Measurements from ENCODE around the gene CRIP2.

The CRIP2 gene

GRCh38 chr14:105483300-105484068, 8.9 kb downstream of the CRIP2 start:
- H3K4me2 ChIP-seq (ENCODE audit: low read length), result no peak overlapping the region
- no peaks in the 10 kb centered on the region for H3K79me2 ChIP-seq (ENCODE audit: control insufficient read depth, low read length)
- H4K20me1 ChIP-seq (ENCODE audit: control insufficient read depth, insufficient read depth, low read depth, low read length), result no peaks in the 10 kb centered on the region

GRCh38 chr14:105484069-105484996, 9.7 kb downstream of the CRIP2 start:
- no peak overlapping the region for H3K4me2 ChIP-seq (ENCODE audit: low read length)
- H3K4me3 ChIP-seq (ENCODE audit: low read length), result no peak overlapping the region
- no peaks in the 10 kb centered on the region for H3F3A ChIP-seq (ENCODE audit: control insufficient read depth, insufficient read depth)
- peaks cover 51% of the 10 kb centered on the region for H3K4me1 ChIP-seq (ENCODE audit: control insufficient read depth, low read length)
- peaks cover 50% of the 10 kb centered on the region for H3K27me3 ChIP-seq (ENCODE audit: control insufficient read depth, low read length)
- no peaks in the 10 kb centered on the region for H3K79me2 ChIP-seq (ENCODE audit: control insufficient read depth, low read length)
- no peaks in the 10 kb centered on the region for H3K9me3 ChIP-seq (ENCODE audit: control insufficient read depth, insufficient read depth, low read length)
- no peaks in the 10 kb centered on the region for H3K9me2 ChIP-seq (replicated peaks; ENCODE audit: control insufficient read depth, low read length)
- no peak for TF ChIP-seq EZH2phosphoT487 (IDR thresholded peaks at IDR 0.05; ENCODE audit: borderline replicate concordance, low read length)
- TF ChIP-seq CTCF (IDR thresholded peaks at IDR 0.05; ENCODE audit: low read depth, low read length, poor library complexity, severe bottlenecking), result no peak
- no peaks in the 10 kb centered on the region for H3K36me3 ChIP-seq (ENCODE audit: control insufficient read depth, low read length)
- H4K20me1 ChIP-seq (ENCODE audit: control insufficient read depth, insufficient read depth, low read depth, low read length), result no peaks in the 10 kb centered on the region
- no peak overlapping the region for H3K27ac ChIP-seq (ENCODE audit: low read depth, low read length)

More at GRCh38 chr14:105483300-105484068, 8.9 kb downstream of the CRIP2 start:
- Histone ChIP-seq H3K27me3 (ENCODE audit: control insufficient read depth, low read length) (peaks cover 50% of the 10 kb centered on the region), H3K9me2 (replicated peaks; ENCODE audit: control insufficient read depth, low read length) (no peaks in the 10 kb centered on the region), H3K4me1 (ENCODE audit: control insufficient read depth, low read length) (peaks cover 43% of the 10 kb centered on the region), H3K9me3 (ENCODE audit: control insufficient read depth, insufficient read depth, low read length) (no peaks in the 10 kb centered on the region), H3K36me3 (ENCODE audit: control insufficient read depth, low read length) (no peaks in the 10 kb centered on the region), H3K4me3 (ENCODE audit: low read length) (no peak overlapping the region), H3K27ac (ENCODE audit: low read depth, low read length) (no peak overlapping the region), H3F3A (ENCODE audit: control insufficient read depth, insufficient read depth) (no peaks in the 10 kb centered on the region)
- TF ChIP-seq EZH2phosphoT487 (IDR thresholded peaks at IDR 0.05; ENCODE audit: borderline replicate concordance, low read length) (no peak), CTCF (IDR thresholded peaks at IDR 0.05; ENCODE audit: low read depth, low read length, poor library complexity, severe bottlenecking) (no peak)

- no peaks in the 10 kb centered on the region for H3K9me2 ChIP-seq (replicated peaks; ENCODE audit: control insufficient read depth, low read length)
- H3K9me3 ChIP-seq (ENCODE audit: control insufficient read depth, insufficient read depth, low read length), result no peaks in the 10 kb centered on the region
- H3K4me1 ChIP-seq (ENCODE audit: control insufficient read depth, low read length), result peaks cover 54% of the 10 kb centered on the region
- H3K4me2 ChIP-seq (ENCODE audit: low read length), result no peak overlapping the region
- no peaks in the 10 kb centered on the region for H3F3A ChIP-seq (ENCODE audit: control insufficient read depth, insufficient read depth)
- no peak overlapping the region for H3K4me3 ChIP-seq (ENCODE audit: low read length)
- no peaks in the 10 kb centered on the region for H3K36me3 ChIP-seq (ENCODE audit: control insufficient read depth, low read length)
- H4K20me1 ChIP-seq (ENCODE audit: control insufficient read depth, insufficient read depth, low read depth, low read length), result no peaks in the 10 kb centered on the region
- no peak for TF ChIP-seq CTCF (IDR thresholded peaks at IDR 0.05; ENCODE audit: low read depth, low read length, poor library complexity, severe bottlenecking)
- no peak for TF ChIP-seq EZH2phosphoT487 (IDR thresholded peaks at IDR 0.05; ENCODE audit: borderline replicate concordance, low read length)
- peaks cover 44% of the 10 kb centered on the region for H3K27me3 ChIP-seq (ENCODE audit: control insufficient read depth, low read length)
- H3K79me2 ChIP-seq (ENCODE audit: control insufficient read depth, low read length), result no peaks in the 10 kb centered on the region
- H3K27ac ChIP-seq (ENCODE audit: low read depth, low read length), result no peak overlapping the region
Measured at GRCh38 chr14:105484997-105485393, 10.4 kb downstream of the CRIP2 start.
